Activated CD4-positive, alpha-beta memory T cell treated with anti-CD3 and anti-CD28 coated beads, Interleukin-2, amount 10 ng/mL, durations not matched to agents 7 days and 5 days (primary cell): ENCODE measurements around the gene FTSJ1. TPM values are rescaled to one million over a fixed set of nuclear protein-coding genes. Genes with fewer than 3 reads are reported as not detected.
A peak's percentile ranks its signal among the peaks of the same experiment; 100 is the strongest.
"Not testable (repeated sequence)": the region's sequence is repeated elsewhere in the genome, so short reads cannot be mapped to it uniquely, and the experiment has no call there.

Experiments used
- CTCF ChIA-PET: fragments of 350-600 bp; sonication (Branson Sonifier 250); formaldehyde crosslinking; loops from one replicate; lab custom pipeline; 2021; ENCODE audit warnings: antibody characterized with exemption, inconsistent platforms; lab: Charles Lee
- POLR2A ChIA-PET: fragments of 350-600 bp; sonication (Branson Sonifier 250); formaldehyde crosslinking; loops from one replicate; lab custom pipeline; 2021; ENCODE audit warnings: antibody characterized with exemption; lab: Charles Lee
- DNase-seq: peaks from one replicate; pipeline ENCODE4 v3.0.0-alpha.2; 2020
- H3K27ac Mint-ChIP-seq: one replicate; pipeline ENCODE4 v1.8.0; 2021; ENCODE audit warnings: mild to moderate bottlenecking, mixed read lengths
- H3K27me3 Mint-ChIP-seq: one replicate; pipeline ENCODE4 v1.8.0; 2021; ENCODE audit warnings: mixed read lengths
- H3K36me3 Mint-ChIP-seq: one replicate; pipeline ENCODE4 v1.8.0; 2021; ENCODE audit warnings: low read depth, mixed read lengths
- H3K4me1 Mint-ChIP-seq: one replicate; pipeline ENCODE4 v1.8.0; 2021; ENCODE audit warnings: mixed read lengths
- H3K4me3 Mint-ChIP-seq: one replicate; pipeline ENCODE4 v1.8.0; 2021; ENCODE audit warnings: mild to moderate bottlenecking, mixed read lengths
- H3K9me3 Mint-ChIP-seq: one replicate; pipeline ENCODE4 v1.8.0; 2021; ENCODE audit warnings: mixed read lengths
- total RNA-seq, 2 experiments: library from RNA; stranded (reverse); gene quantifications; one replicate each; pipeline ENCODE4 v1.2.3, GENCODE V29; 2021

The FTSJ1 gene
- total RNA-seq, 2 experiments from 2014 or later = 57.6 to 60.1 TPM

DNA sequence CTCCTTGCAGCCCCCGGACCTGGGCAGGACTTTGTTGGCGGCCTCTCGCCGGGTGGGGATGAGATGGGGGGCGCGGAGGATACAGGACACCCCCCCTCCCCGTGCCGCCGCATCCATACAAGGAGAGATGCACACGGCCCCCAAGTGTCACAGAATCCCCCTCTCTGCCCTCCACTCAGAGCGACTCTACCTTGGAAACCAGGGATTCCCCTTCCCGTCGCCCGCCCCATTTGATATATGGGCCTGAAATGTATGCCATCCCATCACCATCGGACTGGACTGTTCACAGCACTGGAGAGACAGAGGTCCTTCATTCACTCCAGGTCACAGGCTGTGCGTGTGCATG, 33.2 kb downstream of the FTSJ1 start:
- ChIA-PET POLR2A (interaction anchor here (2.0 to 2.3 kb wide), 2 partner anchors 12 kb away, joined by 6 to 11 read pairs; partner anchors contain the start of gene EBP), CTCF (interaction anchor here (1.3 kb wide), 1 partner anchor 41 kb away, joined by 3 read pairs; no protein-coding TSS in a partner anchor)
- no peak for DNase-seq
- Mint-ChIP-seq H3K36me3 (peaks cover 18% of the 10 kb centered on the region), H3K4me1 (peaks cover 33% of the 10 kb centered on the region), H3K27ac (peak overlapping the region; percentile 47), H3K9me3 (no peaks in the 10 kb centered on the region), H3K4me3 (peak overlapping the region; percentile 81), H3K27me3 (no peaks in the 10 kb centered on the region)

- Mint-ChIP-seq H3K27me3 (no peaks in the 10 kb centered on the region), H3K9me3 (no peaks in the 10 kb centered on the region), H3K4me3 (peak overlapping the region; percentile 81), H3K4me1 (peaks cover 33% of the 10 kb centered on the region), H3K27ac (peak overlapping the region; percentile 47), H3K36me3 (peaks cover 20% of the 10 kb centered on the region)
- ChIA-PET CTCF (no interaction called here), POLR2A (interaction anchor here (1.4 to 2.0 kb wide), 2 partner anchors 12 to 29 kb away, joined by 4 to 6 read pairs; partner anchors contain the start of genes EBP and TBC1D25)
- DNase-seq = no peak
These were observed 33.6 kb downstream of the FTSJ1 start for GRCh38 chrX:48509619-48510018.

GRCh38 chrX:48511560-48511959, 35.6 kb downstream of the FTSJ1 start:
- no peaks in the 10 kb centered on the region for H3K9me3 Mint-ChIP-seq
- H3K27me3 Mint-ChIP-seq = no peaks in the 10 kb centered on the region
- ChIA-PET POLR2A (interaction anchor here (2.0 kb wide), 1 partner anchor 10 kb away, joined by 6 read pairs; the partner anchor contains the start of gene EBP), CTCF (no interaction called here)
- no peak overlapping the region for H3K27ac Mint-ChIP-seq
- H3K4me3 Mint-ChIP-seq = no peak overlapping the region
- H3K36me3 Mint-ChIP-seq = peaks cover 35% of the 10 kb centered on the region
- H3K4me1 Mint-ChIP-seq = peaks cover 37% of the 10 kb centered on the region
- DNase-seq = no peak

- Mint-ChIP-seq H3K9me3 (no peaks in the 10 kb centered on the region), H3K27me3 (no peaks in the 10 kb centered on the region), H3K36me3 (peaks cover 38% of the 10 kb centered on the region), H3K4me3 (no peak overlapping the region), H3K4me1 (peaks cover 42% of the 10 kb centered on the region), H3K27ac (no peak overlapping the region)
- DNase-seq = no peak
- CTCF ChIA-PET = no interaction called here
- POLR2A ChIA-PET = no interaction called here
These were observed 36.5 kb downstream of the FTSJ1 start for GRCh38 chrX:48512371-48512935.

DNA sequence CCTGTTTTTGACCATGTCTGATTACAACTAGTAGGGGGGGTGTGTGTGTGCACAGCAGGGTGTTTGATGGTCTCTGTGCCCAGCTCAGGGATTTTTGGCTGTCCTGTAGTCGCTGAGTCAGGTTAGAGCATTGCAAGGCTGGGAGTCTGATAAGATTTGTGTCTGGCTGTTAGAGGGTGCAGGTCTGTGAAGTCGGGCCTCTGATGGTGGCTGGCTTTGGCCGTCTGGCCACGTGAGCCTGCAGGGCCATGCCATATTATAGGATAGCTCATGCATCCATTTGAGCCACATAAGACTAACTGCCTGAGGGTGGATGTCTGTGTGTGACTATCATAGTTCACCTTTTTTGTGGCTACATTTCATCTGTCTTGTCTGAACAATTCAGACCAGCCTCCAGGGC, 37.7 kb downstream of the FTSJ1 start:
- Mint-ChIP-seq H3K4me3 (no peak overlapping the region), H3K9me3 (no peaks in the 10 kb centered on the region), H3K27ac (no peak overlapping the region), H3K36me3 (peaks cover 38% of the 10 kb centered on the region), H3K27me3 (no peaks in the 10 kb centered on the region), H3K4me1 (peaks cover 38% of the 10 kb centered on the region)
- CTCF ChIA-PET = no interaction called here
- no peak for DNase-seq
- POLR2A ChIA-PET = interaction anchor here (1.7 kb wide), 1 partner anchor 25 kb away, joined by 4 read pairs; the partner anchor contains the start of gene TBC1D25

GRCh38 chrX:48514126-48514806, 38.3 kb downstream of the FTSJ1 start:
- no peak for DNase-seq
- Mint-ChIP-seq H3K27me3 (no peaks in the 10 kb centered on the region), H3K36me3 (peaks cover 41% of the 10 kb centered on the region), H3K4me3 (no peak overlapping the region), H3K9me3 (no peaks in the 10 kb centered on the region), H3K27ac (no peak overlapping the region), H3K4me1 (peaks cover 41% of the 10 kb centered on the region)
- POLR2A ChIA-PET = interaction anchor here (0.6 to 1.7 kb wide), 3 partner anchors 14 to 60 kb away, joined by 3 to 4 read pairs (median 4); partner anchors contain the start of genes RBM3 and TBC1D25
- CTCF ChIA-PET = no interaction called here

- ChIA-PET CTCF (no interaction called here), POLR2A (interaction anchor here (0.6 to 1.7 kb wide), 3 partner anchors 13 to 59 kb away, joined by 3 to 4 read pairs (median 4); partner anchors contain the start of genes RBM3 and TBC1D25)
- Mint-ChIP-seq H3K36me3 (peaks cover 39% of the 10 kb centered on the region), H3K4me3 (no peak overlapping the region), H3K27me3 (no peaks in the 10 kb centered on the region), H3K4me1 (peaks cover 40% of the 10 kb centered on the region), H3K27ac (no peak overlapping the region), H3K9me3 (no peaks in the 10 kb centered on the region)
- DNase-seq = no peak
These were observed 39.0 kb downstream of the FTSJ1 start for GRCh38 chrX:48514868-48515460.

- peak overlapping the region; percentile 31 for H3K27ac Mint-ChIP-seq
- POLR2A ChIA-PET = no interaction called here
- H3K4me1 Mint-ChIP-seq = peaks cover 39% of the 10 kb centered on the region
- H3K27me3 Mint-ChIP-seq = no peaks in the 10 kb centered on the region
- CTCF ChIA-PET = no interaction called here
- no peak overlapping the region for H3K4me3 Mint-ChIP-seq
- H3K9me3 Mint-ChIP-seq = no peaks in the 10 kb centered on the region
- no peak for DNase-seq
- peaks cover 36% of the 10 kb centered on the region for H3K36me3 Mint-ChIP-seq
These were observed 39.8 kb downstream of the FTSJ1 start for GRCh38 chrX:48515842-48516241.

DNA sequence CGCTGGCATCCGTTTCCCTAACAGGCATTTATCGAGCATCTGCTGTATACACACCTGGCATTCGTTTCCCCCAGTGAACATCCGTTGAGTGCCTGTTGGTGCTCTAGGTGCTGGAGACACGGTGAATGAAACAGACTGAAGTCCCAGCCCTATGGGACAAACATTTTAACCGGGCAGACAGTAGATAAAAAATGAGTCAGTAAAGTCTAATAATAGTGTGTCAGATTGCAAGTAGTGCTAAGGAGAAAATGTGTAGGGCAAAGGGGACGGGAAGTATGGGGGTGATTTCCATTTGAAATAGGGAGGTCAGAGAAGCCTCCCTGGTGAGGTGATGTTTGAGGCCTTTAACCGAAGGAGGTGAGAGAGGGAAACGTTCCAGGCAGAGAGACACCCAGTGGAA, 40.3 kb downstream of the FTSJ1 start:
- Mint-ChIP-seq H3K27ac (peak overlapping the region; percentile 31), H3K4me3 (no peak overlapping the region), H3K4me1 (peaks cover 39% of the 10 kb centered on the region), H3K27me3 (no peaks in the 10 kb centered on the region), H3K36me3 (peaks cover 36% of the 10 kb centered on the region), H3K9me3 (no peaks in the 10 kb centered on the region)
- CTCF ChIA-PET = no interaction called here
- no peak for DNase-seq
- POLR2A ChIA-PET = no interaction called here

GRCh38 chrX:48516987-48517386, 41.0 kb downstream of the FTSJ1 start:
- CTCF ChIA-PET = no interaction called here
- Mint-ChIP-seq H3K4me3 (no peak overlapping the region), H3K36me3 (peaks cover 38% of the 10 kb centered on the region), H3K27ac (no peak overlapping the region), H3K4me1 (peaks cover 36% of the 10 kb centered on the region), H3K9me3 (no peaks in the 10 kb centered on the region), H3K27me3 (no peaks in the 10 kb centered on the region)
- POLR2A ChIA-PET = interaction anchor here (1.2 kb wide), 1 partner anchor 15 kb away, joined by 4 read pairs; no protein-coding TSS in a partner anchor
- DNase-seq = no peak

DNA sequence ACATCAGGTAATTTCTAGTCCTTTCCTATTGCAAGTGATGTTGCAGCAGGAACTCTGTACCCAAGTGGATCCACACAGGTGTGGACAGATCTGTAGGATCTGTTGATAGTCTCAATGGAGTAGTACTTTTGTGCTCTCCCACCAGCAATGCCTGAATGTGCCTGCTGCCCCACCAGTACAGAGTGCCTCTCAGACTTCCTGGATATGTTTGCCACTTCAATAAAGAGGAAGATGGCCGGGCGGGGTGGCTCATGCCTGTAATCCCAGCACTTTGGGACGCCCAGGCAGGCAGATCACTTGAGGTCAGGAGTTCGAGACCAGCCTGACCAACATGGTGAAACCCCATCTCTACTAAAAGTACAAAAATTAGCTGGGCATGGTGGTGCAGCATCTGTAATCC, 43.5 kb downstream of the FTSJ1 start:
- not testable (repeated sequence) for DNase-seq, H3K9me3 Mint-ChIP-seq, H3K4me3 Mint-ChIP-seq, H3K27me3 Mint-ChIP-seq
- peak overlapping the region; percentile 99 for H3K27ac Mint-ChIP-seq
- H3K36me3 Mint-ChIP-seq = peaks cover 43% of the 10 kb centered on the region
- POLR2A ChIA-PET = interaction anchor here (0.7 to 1.6 kb wide), 5 partner anchors 9 to 55 kb away, joined by 3 to 8 read pairs (median 4); partner anchors contain the start of gene RBM3
- H3K4me1 Mint-ChIP-seq = peaks cover 37% of the 10 kb centered on the region
- CTCF ChIA-PET = interaction anchor here (0.6 to 1.0 kb wide), 2 partner anchors 20 to 492 kb away, joined by 3 to 4 read pairs; partner anchors contain the start of gene TBC1D25

DNA sequence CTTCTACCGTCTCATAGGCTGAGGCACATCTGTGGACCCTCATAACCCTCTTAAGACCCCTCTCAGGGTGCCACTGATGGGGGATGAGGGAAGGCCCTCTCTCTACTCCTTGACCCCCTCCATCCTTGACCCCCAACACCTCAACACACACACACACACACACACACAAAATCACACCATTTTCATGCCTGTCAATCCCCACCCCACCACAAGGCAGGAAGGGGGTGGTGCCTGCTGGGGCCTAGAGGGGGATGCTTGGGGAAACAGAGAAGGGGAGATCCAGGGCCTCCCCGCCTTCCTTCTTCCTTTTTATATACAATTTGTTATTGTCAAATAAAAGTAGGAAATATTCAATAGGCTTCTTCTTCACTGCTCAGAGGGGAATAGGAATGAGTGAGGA, 44.5 kb downstream of the FTSJ1 start:
- POLR2A ChIA-PET = interaction anchor here (1.0 to 2.8 kb wide), 7 partner anchors 11 to 419 kb away, joined by 3 to 18 read pairs (median 8); partner anchors contain the start of genes FTSJ1, PORCN and RBM3
- no peak for DNase-seq
- CTCF ChIA-PET = interaction anchor here (1.0 kb wide), 1 partner anchor 19 kb away, joined by 3 read pairs; the partner anchor contains the start of gene TBC1D25
- peak overlapping the region; percentile 99 for H3K27ac Mint-ChIP-seq
- no peaks in the 10 kb centered on the region for H3K9me3 Mint-ChIP-seq
- peak overlapping the region; percentile 91 for H3K4me3 Mint-ChIP-seq
- peaks cover 46% of the 10 kb centered on the region for H3K36me3 Mint-ChIP-seq
- H3K27me3 Mint-ChIP-seq = no peaks in the 10 kb centered on the region
- H3K4me1 Mint-ChIP-seq = peaks cover 39% of the 10 kb centered on the region
